CD4-positive, alpha-beta T cell treated with Interleukin-17A for 1 hour (primary cell): ENCODE measurements around the gene MAPKAPK2.

Experiments used
- DNase-seq: peaks from one replicate; pipeline ENCODE4 v3.0.0-alpha.2; 2020

The MAPKAPK2 gene

GRCh38 chr1:206705726-206706297 lies 21.1 kb downstream of the MAPKAPK2 start:
- DNase-seq: no peak

- no peak for DNase-seq
Measured at GRCh38 chr1:206706298-206706791, 21.6 kb downstream of the MAPKAPK2 start.

- DNase-seq: no peak
Measured at GRCh38 chr1:206706806-206707366, 22.2 kb downstream of the MAPKAPK2 start.

- DNase-seq: no peak
Measured at GRCh38 chr1:206708058-206708457, 23.4 kb downstream of the MAPKAPK2 start.

- DNase-seq: no peak
Measured at GRCh38 chr1:206708882-206709281, 24.2 kb downstream of the MAPKAPK2 start.

GRCh38 chr1:206709322-206709721 lies 24.6 kb downstream of the MAPKAPK2 start:
- DNase-seq: no peak

- DNase-seq: no peak
Measured at GRCh38 chr1:206709772-206710459, 25.2 kb downstream of the MAPKAPK2 start.

- no peak for DNase-seq
Measured at GRCh38 chr1:206710460-206710823, 25.7 kb downstream of the MAPKAPK2 start.

- peak; percentile 44 for DNase-seq
Measured at GRCh38 chr1:206713070-206713469, 28.4 kb downstream of the MAPKAPK2 start.

GRCh38 chr1:206713910-206714312 lies 29.2 kb downstream of the MAPKAPK2 start:
- DNase-seq: no peak

- peak; percentile 58 for DNase-seq
Measured at GRCh38 chr1:206714331-206715058, 29.8 kb downstream of the MAPKAPK2 start.

GRCh38 chr1:206715120-206715519 lies 30.4 kb downstream of the MAPKAPK2 start:
- DNase-seq: no peak

- DNase-seq: peak; percentile 60
Measured at GRCh38 chr1:206715552-206716158, 30.9 kb downstream of the MAPKAPK2 start.

- DNase-seq: no peak
Measured at GRCh38 chr1:206716159-206716869, 31.6 kb downstream of the MAPKAPK2 start.

GRCh38 chr1:206716870-206717673 lies 32.4 kb downstream of the MAPKAPK2 start:
- peak; percentile 42 for DNase-seq

GRCh38 chr1:206717674-206717989 lies 32.9 kb downstream of the MAPKAPK2 start:
- no peak for DNase-seq

GRCh38 chr1:206719169-206719839 lies 34.6 kb downstream of the MAPKAPK2 start:
- DNase-seq: no peak

- DNase-seq: no peak
Measured at GRCh38 chr1:206721454-206721853, 36.7 kb downstream of the MAPKAPK2 start.

GRCh38 chr1:206722751-206723461 lies 38.2 kb downstream of the MAPKAPK2 start:
- DNase-seq: no peak

GRCh38 chr1:206723462-206723804 lies 38.7 kb downstream of the MAPKAPK2 start:
- no peak for DNase-seq
